Esophagus squamous epithelium (tissue), 5 donors: ENCODE measurements around the gene MYL3. TPM values are rescaled to one million over a fixed set of nuclear protein-coding genes. Genes with fewer than 3 reads are reported as not detected.

Experiments
- DNase-seq: peaks from one replicate; lab custom pipeline; 2025; lab: John Stamatoyannopoulos, UW
- H3K27ac ChIP-seq, 4 donors: fragments of 200-600 bp; sonication (generic); one replicate each; pipeline ENCODE4 v1.5.1; 2016 to 2019; ENCODE audit warnings: mild to moderate bottlenecking in 1 of 4
- H3K27me3 ChIP-seq, 4 donors: fragments of 200-600 bp; sonication (generic); 1 replicate in 3 of 4; 2 replicates in 1 of 4; pipeline versions ENCODE4 v1.5.1 to v1.6.0; 2017 to 2021; ENCODE audit warnings: antibody characterized with exemption in 1 of 4
- H3K36me3 ChIP-seq, 3 donors: fragments of 200-600 bp; sonication (generic); one replicate each; pipeline ENCODE4 v1.5.1; 2016 to 2019
- H3K4me1 ChIP-seq, 3 donors: fragments of 200-600 bp; sonication (generic); one replicate each; pipeline ENCODE4 v1.5.1; 2017 to 2019
- H3K4me3 ChIP-seq, 4 donors: fragments of 200-600 bp; sonication (generic); 1 replicate in 3 of 4; 2 replicates in 1 of 4; pipeline ENCODE4 v1.5.1; 2016 to 2019; ENCODE audit warnings: mild to moderate bottlenecking in 2 of 4, moderate library complexity in 1 of 4
- H3K9me3 ChIP-seq, 3 donors: fragments of 200-600 bp; sonication (generic); one replicate each; pipeline ENCODE4 v1.5.1; 2016 to 2019
- POLR2A ChIP-seq, 4 donors: fragments of 450-650 bp; IDR thresholded peaks; one replicate each; pipeline ENCODE4 v1.6.1; 2017; ENCODE audit warnings: antibody characterized with exemption in 4 of 4, mild to moderate bottlenecking in 4 of 4, moderate library complexity in 3 of 4
- WGBS, 2 donors: methylation state at CpG; one replicate each; pipeline ENCODE4 v1.1.5; 2018; 5-methylcytosine and 5-hydroxymethylcytosine counted together
- intact Hi-C: fragments of 100-400 bp; cut with DNase I; formaldehyde crosslinking; loops from one replicate; pipeline ENCODE4 v1.15.0; 2022
- total RNA-seq, 4 donors: library from RNA; depleted of rRNA; stranded (reverse); fragments of >200 nt; gene quantifications; one replicate each; pipeline ENCODE4 v1.1.0, GENCODE V29; 2016
- TF ChIP-seq, protein P1 (sequence below), 6 experiments: fragments of 450-650 bp in 4 of 6; fragments of 200-600 bp in 2 of 6; sonication (generic) in 2 of 6; IDR thresholded peaks; one replicate each; pipeline ENCODE4 v1.5.1; 2016 to 2019; ENCODE audit warnings: antibody characterized with exemption in 6 of 6, mild to moderate bottlenecking in 4 of 6, moderate library complexity in 4 of 6
- donor health status: DM: yes; HTN: yes; CAD: no.

The MYL3 gene
- total RNA-seq, 4 donors from 2014 or later: 0.38 to 1.1 TPM; not detected in 2

DNA sequence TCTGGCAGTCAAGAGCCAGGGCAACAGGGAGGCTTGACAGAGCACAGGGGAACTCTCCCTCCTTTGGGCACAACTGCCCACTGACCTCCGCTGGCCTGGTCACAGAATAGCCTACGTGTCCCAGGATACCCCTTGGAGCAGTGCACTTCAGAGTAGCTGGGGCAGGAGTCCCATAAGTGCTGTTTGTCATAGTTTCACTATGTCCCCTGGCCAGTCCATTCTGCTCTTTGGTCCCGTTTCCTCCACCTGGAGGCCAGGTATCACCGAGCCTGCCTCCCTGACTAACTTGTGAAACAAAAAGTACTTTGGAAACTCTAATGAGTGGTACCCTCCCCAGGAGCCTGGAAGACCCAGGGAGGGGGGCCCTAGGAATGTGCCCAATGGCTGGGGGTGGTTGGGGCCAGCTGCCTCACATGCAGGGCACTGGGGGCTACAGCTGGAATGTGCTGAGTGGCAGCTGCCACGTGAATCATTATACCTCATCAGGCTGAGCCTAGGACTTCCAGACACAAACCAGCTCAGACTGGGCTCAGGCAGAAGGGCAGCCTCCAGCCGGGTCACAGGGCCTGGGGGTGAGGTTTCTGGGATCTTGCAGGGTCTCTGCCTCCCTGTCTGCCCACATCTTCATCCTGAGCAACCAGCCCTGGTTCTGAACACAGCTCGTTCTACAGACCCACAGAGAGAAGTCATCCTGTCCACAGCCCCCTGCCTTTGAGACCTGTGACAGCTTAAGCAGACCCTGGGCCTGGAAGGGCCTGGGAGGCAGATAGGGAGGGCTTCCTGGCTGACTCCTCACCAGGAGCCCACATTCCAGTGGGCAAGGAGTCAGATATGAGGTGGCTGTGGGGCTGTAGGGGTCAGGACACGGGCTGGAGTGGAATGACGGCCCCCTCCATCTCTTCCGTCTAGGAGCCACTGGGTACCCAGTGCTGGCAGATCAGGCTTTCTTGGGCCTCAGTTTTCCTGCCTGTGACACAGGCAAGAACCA, 13.4 kb upstream of the MYL3 start:
- WGBS, 2 donors: 86% methylated on average over 5 of the region's 10 CpGs; no CpG with 5 or more reads in 1 of the 2 donors
- peaks cover 5 to 24% (median 6%) of the 10 kb centered on the region in 4 donors for H3K27me3 ChIP-seq
- peaks cover 3 to 28% (median 3%) of the 10 kb centered on the region in 3 donors for H3K4me1 ChIP-seq
- H3K27ac ChIP-seq: no peak overlapping the region
- DNase-seq: no peak
- intact Hi-C loops: no loop called here
- no peaks in the 10 kb centered on the region for H3K9me3 ChIP-seq
- H3K4me3 ChIP-seq: no peak overlapping the region
- no peaks in the 10 kb centered on the region for H3K36me3 ChIP-seq
- TF ChIP-seq, protein P1, sequence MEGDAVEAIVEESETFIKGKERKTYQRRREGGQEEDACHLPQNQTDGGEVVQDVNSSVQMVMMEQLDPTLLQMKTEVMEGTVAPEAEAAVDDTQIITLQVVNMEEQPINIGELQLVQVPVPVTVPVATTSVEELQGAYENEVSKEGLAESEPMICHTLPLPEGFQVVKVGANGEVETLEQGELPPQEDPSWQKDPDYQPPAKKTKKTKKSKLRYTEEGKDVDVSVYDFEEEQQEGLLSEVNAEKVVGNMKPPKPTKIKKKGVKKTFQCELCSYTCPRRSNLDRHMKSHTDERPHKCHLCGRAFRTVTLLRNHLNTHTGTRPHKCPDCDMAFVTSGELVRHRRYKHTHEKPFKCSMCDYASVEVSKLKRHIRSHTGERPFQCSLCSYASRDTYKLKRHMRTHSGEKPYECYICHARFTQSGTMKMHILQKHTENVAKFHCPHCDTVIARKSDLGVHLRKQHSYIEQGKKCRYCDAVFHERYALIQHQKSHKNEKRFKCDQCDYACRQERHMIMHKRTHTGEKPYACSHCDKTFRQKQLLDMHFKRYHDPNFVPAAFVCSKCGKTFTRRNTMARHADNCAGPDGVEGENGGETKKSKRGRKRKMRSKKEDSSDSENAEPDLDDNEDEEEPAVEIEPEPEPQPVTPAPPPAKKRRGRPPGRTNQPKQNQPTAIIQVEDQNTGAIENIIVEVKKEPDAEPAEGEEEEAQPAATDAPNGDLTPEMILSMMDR (IDR thresholded peaks at IDR 0.05): no peak
- TF ChIP-seq POLR2A (IDR thresholded peaks at IDR 0.05): no peak

DNA sequence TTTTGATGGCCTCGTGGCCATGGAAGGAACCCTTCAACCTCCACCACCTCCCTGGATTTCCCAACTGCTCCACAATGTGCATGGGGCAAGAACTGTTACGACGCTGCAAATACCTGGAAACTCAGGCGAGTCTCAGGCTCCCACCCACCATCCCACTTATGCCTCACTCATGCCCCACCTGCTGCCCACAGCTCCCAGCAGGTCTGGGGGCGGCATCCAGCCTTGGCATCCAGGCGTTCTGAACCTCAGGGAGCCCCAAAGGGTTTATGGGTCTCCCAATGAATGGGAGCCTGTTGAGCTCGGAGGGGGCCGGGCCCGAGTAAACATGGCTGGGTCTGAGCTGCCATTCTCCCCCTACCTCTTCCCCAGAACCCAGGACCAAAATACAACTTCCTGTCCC, 12.3 kb upstream of the MYL3 start:
- H3K27ac ChIP-seq: no peak overlapping the region
- TF ChIP-seq POLR2A (IDR thresholded peaks at IDR 0.05): no peak
- TF ChIP-seq, protein P1 (IDR thresholded peaks at IDR 0.05): no peak
- peaks cover 0 to 14% (median 0%) of the 10 kb centered on the region in 4 donors for H3K27me3 ChIP-seq
- DNase-seq: no peak
- H3K4me3 ChIP-seq: no peak overlapping the region
- intact Hi-C loops: no loop called here
- peaks cover 0 to 27% (median 0%) of the 10 kb centered on the region in 3 donors for H3K4me1 ChIP-seq
- no peaks in the 10 kb centered on the region for H3K36me3 ChIP-seq
- H3K9me3 ChIP-seq: no peaks in the 10 kb centered on the region
- WGBS, 2 donors: 81 to 93% methylated on average over 3 to 7 of the region's 9 CpGs

DNA sequence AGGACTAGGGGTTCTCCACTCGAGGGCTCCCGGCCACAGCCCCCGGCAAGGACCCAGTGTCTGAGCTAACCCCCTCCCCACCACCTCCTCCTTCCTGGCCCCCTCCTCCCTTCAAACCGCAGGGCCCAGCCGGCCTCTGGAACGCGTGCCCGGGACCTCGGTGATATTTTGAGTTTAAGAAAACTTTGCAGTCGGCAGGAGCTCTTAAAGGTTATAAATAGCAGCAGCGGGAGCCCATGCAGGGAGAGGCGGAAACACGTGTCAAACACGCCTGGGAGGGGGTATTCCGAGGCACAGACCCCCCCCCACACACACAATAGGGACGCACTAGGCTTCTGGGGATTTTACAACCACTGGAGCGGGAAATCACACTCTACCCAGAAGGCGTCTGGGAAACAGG, 11.2 kb upstream of the MYL3 start:
- H3K4me3 ChIP-seq: no peak overlapping the region
- H3K4me1 ChIP-seq: peaks cover 0 to 29% (median 0%) of the 10 kb centered on the region in 3 donors
- H3K36me3 ChIP-seq: no peaks in the 10 kb centered on the region
- 46 to 52% methylated on average over 3 to 8 of the region's 18 CpGs for WGBS, 2 donors
- intact Hi-C loops: no loop called here
- DNase-seq: no peak
- TF ChIP-seq, protein P1 (IDR thresholded peaks at IDR 0.05): no peak
- no peak for TF ChIP-seq POLR2A (IDR thresholded peaks at IDR 0.05)
- peak overlapping the region in 2 of 4 donors; percentile 23 to 25 for H3K27ac ChIP-seq
- H3K27me3 ChIP-seq: peaks cover 0 to 7% (median 0%) of the 10 kb centered on the region in 4 donors
- H3K9me3 ChIP-seq: no peaks in the 10 kb centered on the region

DNA sequence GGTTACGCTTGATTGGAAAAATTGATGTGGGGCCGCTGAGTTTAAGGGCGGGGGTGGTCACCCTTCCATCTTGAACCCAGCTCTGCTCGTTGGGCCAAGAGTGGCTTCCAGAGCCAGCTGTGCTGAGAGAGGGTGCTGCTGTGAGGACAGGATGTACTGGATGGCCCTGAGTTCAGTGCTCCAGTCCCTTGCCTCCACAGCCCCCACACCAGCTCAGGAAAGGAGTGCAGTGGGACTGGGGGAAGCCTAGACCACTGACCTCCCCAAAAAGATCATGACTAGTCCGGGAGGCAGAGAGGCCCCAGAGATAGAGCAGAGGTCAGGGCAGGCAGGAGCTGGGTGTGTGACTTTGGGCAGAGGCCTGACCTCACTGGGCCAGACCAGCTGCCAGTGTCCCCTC, 10.3 kb upstream of the MYL3 start:
- no peak for DNase-seq
- Histone ChIP-seq H3K27ac (peak overlapping the region in 1 of 4 donors; percentile 25), H3K9me3 (no peaks in the 10 kb centered on the region), H3K36me3 (no peaks in the 10 kb centered on the region), H3K4me1 (peaks cover 0 to 35% (median 0%) of the 10 kb centered on the region in 3 donors), H3K4me3 (no peak overlapping the region), H3K27me3 (peaks cover 0 to 7% (median 0%) of the 10 kb centered on the region in 4 donors)
- 60 to 70% methylated on average over 3 of the region's 5 CpGs for WGBS, 2 donors
- TF ChIP-seq POLR2A (IDR thresholded peaks at IDR 0.05): no peak
- TF ChIP-seq, protein P1 (IDR thresholded peaks at IDR 0.05): no peak
- intact Hi-C loops: no loop called here

DNA sequence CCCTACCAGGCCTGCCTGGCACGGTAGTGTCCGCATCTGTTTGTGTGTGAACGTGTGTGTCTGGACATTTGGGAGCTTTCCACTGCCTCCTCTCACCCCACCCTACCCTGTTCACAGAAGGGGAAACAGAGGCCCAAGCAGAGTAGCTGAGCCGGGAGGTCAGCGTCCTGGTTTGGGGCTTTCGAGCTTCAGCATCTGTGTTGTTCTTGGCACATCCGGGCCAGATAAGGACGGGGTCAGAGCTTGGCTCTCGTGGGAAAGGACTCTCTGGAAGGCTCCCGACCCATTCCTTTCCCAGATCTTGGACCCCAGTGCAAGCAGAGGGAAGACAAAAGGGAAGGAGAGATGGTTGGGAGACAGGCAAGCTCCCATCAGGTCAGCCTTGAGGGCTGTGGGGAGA, 8.0 kb upstream of the MYL3 start:
- Histone ChIP-seq H3K9me3 (no peaks in the 10 kb centered on the region), H3K27me3 (peaks cover 0 to 7% (median 0%) of the 10 kb centered on the region in 4 donors), H3K36me3 (no peaks in the 10 kb centered on the region), H3K4me1 (peaks cover 14 to 58% (median 15%) of the 10 kb centered on the region in 3 donors), H3K27ac (no peak overlapping the region), H3K4me3 (no peak overlapping the region)
- DNase-seq: no peak
- intact Hi-C loops: no loop called here
- TF ChIP-seq, protein P1 (IDR thresholded peaks at IDR 0.05): no peak
- TF ChIP-seq POLR2A (IDR thresholded peaks at IDR 0.05): no peak
- WGBS, 2 donors: 53 to 81% methylated on average over 6 to 7 of the region's 10 CpGs
